Left renal pelvis (tissue), 4 donors: Measurements from ENCODE around the gene CLEC4M. TPM values are rescaled to one million over a fixed set of nuclear protein-coding genes. Genes with fewer than 3 reads are reported as not detected.
"Not testable (repeated sequence)": the region's sequence is repeated elsewhere in the genome, so short reads cannot be mapped to it uniquely, and the experiment has no call there.

Experiments
- DNase-seq, 4 donors: peaks; one replicate each; pipeline ENCODE4 v3.0.0-alpha.2; 2013; ENCODE audit warnings: low read depth in 4 of 4, low spot score in 3 of 4
- polyA plus RNA-seq, 4 donors: library from polyadenylated mRNA; unstranded; fragments of 120-200 nt; gene quantifications; one replicate each; pipeline ENCODE4 v1.2.1, GENCODE V29; 2013; ENCODE audit not compliant: insufficient read length in 4 of 4

Gene CLEC4M
- polyA plus RNA-seq, 4 donors, result 0.08 to 3.0 (median 2.1) TPM

DNA sequence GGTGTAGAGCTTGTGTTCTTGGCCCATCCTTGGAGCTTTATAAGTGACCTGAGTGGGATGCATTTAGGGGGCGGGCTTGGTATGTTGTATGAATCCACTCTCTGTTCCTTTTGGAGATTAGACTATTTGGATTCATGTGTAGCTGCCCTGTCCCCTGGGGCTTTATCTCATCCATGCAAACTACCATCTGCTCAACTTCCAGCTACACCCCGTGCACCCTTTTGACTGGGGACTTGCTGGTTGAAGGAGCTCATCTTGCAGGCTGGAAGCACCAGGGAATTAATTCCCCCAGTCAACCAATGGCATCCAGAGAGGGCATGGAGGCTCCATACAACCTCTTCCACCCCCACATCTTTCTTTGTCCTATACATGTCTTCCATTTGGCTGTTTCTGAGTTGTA, 6.1 kb downstream of the CLEC4M start:
- DNase-seq, result no peak

DNA sequence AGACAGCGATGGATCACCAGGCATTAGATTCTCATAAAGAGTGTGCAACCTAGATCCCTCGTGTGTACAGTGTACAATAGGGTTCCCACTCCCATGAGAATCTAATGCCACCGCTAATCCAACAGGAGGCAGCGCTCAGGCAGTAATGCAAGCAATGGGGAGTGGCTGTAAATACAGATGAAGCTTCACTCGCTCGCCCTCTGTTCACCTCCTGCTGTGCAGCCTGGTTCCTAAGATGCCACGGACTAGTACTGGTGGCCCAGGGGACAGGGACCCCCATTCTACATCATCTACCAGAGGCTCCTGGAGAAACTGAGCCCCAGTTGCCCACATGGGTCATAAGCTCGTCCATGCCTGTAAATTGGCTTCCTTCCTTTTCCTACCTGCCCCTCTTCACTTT, 8.0 kb downstream of the CLEC4M start:
- DNase-seq, result no peak

DNA sequence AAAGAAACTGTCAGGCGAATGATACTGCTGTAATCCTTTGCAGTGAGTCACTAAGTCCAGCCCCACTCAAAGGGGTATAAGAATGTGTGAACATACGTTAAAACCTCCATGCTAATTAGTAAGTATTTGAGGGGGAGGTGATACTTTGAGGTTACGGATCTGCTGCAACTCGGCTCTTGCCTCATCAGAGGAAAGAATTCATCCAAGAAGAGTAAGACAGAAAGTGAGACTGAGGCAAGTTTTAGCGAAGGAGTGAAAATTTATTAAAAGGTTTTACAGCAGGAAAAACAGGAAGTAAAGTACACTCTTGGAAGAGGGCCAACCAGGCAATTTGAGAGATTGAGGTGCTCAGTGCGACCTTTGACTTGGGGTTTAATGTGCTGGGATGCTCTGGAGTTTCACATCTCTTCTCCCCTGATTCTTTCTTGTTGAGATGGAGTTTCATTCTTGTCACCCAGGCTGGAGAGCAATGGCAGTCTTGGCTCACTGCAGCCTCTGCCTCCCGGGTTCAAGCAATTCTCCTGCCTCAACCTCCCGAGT, 9.8 kb downstream of the CLEC4M start:
- no peak for DNase-seq

DNA sequence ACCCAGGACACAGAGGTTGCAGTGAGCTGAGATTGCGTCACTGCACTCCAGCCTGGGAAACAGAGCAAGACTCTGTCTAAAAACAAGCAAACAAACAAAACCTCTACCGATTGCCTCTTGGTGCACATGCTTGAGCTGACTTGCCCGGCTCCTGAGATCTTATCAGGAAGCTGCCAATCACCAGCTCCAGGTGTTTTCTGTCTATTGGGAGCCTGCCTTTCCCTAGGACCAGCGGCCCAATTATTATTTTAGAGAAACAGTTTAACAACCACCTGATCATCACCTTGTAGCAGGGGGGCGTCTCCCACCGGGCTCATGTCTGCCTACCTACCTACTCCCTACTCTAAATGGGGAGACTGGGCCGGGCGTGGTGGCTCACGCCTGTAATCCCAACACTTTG, 10.8 kb downstream of the CLEC4M start:
- DNase-seq, result no peak

DNA sequence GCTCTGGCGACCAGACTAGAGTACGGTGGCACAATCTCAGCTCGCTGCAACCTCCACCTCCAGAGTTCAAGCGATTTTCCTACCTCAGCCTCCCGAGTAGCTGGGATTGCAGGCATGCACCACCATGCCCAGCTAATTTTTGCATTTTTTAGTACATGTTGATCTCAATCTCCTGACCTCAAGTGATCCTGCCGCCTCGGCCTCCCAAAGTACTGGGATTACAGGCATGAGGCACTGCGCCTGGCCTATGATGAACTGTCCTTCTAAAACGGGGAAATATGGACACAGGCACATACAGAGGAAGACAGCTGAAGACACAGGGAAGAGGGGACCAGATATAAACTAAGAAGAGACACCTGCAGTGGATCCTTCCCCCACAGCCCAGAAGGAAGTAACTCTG, 12.7 kb downstream of the CLEC4M start:
- no peak for DNase-seq

DNA sequence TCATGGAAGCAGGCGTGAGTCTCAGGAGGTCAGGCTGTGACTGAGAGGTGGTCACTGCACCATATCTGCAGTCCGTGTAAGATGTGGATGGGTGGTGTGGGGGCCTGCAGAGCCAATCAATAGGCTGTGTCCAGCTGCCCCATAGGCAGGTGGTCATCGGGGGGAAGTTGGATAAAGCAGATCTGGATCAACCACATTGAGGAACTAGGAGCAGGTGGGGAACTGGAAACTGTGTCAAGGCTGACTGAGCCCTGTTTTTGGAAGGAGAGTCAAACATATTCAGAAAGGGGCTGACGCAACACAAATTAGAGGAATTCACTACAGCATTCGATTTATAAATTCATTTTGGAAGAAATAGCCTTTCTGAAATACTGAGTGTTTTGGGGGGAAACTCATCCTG, 15.0 kb downstream of the CLEC4M start:
- DNase-seq, result no peak

DNA sequence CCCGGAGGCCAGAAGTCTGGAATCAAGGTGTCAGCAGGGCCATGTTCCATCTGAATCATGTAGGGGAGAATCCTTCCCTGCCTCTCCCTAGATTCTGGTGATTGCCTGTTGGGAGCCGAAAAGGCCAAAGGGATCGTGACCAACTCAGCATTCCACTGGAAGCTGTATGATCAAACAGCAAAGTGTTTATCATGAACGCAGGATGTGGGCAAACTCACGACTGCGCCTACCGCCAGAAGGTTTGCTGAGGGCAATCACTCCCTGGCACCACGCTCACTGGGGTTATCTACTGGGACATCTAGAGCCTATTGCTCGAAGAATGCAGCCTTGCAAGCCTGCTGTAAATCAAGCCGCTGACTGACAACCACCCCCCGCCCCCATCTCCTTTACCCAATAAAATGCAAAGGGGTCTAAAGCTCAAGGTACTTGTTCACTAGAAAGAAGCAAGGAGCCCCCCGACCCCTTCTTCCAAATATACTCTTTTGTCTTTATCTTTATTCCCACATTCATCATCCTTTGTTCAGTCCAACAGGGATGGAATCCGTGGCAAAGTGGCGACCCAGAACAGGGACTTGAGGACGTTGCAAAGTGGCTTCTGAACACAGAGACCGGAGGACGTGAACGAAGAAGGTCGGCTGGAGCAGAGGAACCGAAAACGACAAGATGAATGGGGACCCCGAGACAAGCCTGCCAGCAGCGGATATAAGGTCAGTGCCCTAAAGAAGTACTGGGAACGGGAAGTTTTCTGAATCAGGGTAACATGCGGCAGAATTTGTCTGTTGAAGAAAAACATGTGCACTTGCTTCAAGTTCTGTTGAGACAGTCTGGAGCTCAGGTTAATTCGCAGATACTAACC, 16.8 kb downstream of the CLEC4M start:
- no peak for DNase-seq

DNA sequence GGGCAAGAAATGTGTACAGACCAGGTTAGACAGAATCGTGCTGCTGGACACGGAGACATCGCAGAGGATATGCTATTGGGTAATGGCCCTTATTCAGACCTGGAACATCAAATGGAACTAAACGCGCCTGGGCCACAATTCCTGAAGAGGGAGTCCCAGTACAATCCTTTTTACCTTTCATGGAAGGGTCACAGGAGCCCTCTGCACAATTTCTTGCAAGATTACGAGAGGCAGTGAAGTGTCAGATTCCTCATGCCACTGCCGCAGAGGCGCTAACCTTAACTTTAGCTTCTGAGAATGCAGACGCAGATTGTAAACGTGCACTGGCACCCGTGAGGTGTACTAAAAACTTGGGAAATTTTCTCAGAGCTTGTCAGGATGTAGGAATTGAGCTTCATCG, 18.1 kb downstream of the CLEC4M start:
- DNase-seq, result no peak

DNA sequence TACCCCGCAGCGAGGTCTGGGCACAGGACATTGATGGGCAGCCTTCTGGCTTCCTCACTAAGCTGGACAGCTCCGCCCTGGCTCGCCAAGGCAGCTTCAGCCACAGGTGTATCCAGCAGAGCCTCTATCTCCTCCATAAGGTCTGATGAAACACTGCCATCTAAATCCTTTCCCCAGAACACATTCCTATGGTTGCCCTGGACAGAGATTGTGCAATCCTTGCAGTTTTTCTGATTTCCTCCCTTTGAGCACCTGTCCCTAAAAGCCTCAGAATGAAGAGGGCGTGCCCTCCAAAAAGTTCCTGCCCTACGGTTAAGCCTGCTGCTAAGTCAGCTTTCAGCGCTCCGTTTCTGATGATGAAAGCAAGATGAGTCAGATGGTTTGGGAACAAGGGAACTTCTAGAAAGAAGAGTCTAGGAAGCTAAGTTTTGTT, 21.0 kb downstream of the CLEC4M start:
- DNase-seq, result no peak

DNA sequence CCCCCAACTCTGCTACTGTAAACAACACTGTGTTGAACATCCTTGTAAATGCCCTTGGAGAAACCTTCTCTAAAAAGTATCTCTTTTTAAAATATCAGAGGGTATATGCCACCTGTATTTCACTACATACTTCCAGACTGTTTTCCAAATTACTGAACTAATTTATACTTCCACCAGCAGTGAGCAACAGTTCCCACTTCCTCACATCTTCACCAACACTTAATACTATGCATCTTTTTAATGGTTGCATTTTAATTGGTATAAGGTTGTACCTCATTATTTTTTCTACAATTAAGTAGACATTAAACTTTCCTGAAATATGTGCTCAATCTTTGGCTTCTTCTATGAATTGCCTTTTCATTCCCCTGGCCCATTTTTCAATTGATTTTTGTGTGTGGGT, 21.8 kb downstream of the CLEC4M start:
- no peak for DNase-seq

DNA sequence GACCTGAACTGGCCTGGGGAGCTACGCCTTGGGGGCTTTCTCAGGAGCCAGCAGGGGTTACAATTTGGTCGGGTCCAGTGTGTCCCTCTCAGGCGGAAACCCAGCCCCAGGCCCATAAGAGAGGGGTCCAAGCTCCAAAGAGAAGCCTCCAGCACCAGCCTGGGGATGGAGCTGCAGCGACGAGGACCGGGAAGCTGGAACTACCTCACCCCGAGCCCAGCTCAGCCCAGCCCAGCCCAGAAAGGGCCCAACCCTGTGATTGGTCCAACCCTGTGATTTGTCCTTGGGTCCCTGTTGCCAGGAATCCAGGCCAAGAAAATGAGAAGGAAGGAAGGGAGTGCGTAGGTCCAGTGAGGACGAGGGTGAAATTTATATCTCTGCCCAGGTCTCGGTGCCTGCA, 24.1 kb downstream of the CLEC4M start:
- DNase-seq, result no peak

DNA sequence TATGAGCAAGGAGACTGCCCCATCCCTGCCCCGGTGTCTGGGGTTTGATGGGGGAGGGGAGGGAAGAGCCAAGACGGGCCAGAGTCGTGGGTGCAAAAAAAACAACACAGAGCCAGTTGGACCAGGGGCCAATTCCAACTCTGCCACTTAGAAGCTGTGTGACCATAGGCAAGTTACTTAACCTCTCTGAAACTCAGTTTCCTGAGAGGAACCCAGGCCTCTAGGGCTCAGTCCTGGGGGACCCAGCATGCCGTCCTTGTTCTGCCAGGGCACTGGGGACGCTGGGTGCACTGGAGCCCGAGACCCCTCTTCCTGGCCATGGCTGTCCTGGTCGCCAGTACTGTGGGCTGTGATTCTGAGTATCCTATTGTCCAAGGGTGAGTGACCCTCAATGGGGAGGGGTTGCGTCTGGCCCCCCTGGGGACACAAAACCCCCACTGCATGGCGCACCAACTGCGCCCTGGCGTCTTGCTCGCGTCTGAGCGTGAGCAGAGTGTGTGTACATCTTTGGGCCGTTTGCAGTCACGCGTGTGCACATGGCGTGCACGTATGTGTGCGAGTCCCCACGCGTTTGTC, 24.6 kb downstream of the CLEC4M start:
- no peak for DNase-seq

DNA sequence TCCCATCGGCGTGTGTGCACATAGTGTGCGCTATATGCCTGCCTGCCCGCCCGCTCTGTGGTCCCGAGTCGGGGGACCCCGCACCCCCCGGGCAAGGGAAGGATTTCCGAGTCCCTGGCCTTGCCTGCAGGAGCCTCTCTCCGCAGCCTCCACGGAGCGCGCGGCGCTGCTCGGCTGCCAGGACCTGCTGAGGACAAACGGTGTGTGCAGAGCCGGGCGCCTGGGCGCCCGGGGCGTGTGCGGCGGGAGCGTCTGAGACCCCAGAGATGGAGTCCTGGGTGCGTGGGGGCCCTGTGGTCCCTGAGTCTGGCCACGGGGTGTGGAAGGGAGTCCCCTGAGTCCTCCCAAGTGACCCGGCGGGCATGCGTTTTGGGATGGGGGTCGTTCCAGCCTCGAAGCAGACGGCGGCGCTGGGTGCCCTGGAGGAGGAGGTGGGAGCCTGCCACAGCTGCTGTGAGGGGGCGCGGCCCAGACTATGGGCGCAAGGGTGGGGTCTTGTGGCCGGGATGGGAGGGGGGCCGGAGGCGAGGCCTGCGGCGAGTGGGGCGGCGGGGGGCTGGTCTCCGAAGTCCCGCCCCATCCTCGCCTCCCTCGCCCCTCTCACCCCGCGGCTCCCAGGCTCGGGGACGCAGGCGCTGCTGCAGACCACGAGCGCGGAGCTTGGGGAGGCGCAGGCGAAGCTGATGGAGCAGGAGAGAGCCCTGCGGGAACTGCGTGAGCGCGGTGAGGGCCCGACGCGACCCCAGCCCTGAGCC, 25.3 kb downstream of the CLEC4M start:
- DNase-seq, result no peak

DNA sequence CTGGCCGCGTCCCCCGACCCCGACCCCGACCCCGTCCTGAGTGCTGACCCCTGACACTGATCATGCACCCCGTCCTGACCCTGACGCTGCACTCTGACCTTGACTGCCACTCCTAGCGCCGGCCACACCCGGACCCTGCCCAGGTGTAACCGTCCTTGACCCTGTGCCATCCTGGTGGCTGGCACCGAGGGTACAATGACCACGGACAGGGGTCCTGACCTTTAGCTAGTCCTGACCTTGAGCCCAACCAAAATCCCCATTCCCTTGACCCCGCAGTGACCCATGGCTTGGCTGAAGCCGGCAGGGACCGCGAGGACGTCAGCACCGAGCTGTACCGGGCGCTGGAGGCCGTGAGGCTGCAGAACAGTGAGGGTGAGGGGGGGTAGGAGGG, 25.9 kb downstream of the CLEC4M start:
- no peak for DNase-seq

DNA sequence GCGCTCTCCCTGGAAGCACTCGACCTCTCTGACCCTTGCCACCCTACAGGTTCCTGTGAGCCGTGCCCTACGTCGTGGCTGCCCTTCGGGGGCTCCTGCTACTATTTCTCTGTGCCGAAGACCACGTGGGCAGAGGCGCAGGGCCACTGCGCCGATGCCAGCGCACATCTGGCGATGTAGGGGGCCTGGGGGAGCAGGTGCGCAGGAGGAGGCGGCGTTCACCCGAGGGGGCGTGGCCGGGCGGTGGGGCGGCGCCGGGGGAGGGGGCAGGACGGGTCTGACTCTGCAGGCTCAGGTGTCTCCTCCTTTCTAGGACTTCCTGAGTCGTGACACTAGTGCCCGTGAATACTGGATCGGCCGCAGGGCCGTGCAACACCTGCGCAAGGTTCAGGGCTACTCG, 26.4 kb downstream of the CLEC4M start:
- DNase-seq, result no peak

DNA sequence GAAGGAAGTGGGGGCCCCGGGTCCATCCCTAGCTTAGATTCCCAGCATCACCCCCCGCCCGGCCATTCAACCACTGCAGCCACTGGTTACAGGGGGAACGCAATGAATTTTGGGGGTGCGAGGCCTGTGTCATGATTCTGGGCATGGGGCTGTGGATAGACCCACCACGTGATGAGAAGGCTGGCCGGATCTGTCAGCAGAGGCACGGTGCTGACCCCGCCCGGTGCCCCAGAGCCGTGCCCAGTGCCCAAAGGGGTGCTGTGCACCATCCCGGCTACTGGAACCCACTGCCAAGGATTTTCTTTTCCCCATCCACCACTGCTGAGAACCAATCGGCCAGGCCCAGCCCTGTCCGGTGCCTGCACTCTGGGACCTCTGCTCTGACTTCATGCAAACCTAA, 27.4 kb downstream of the CLEC4M start:
- no peak for DNase-seq

DNA sequence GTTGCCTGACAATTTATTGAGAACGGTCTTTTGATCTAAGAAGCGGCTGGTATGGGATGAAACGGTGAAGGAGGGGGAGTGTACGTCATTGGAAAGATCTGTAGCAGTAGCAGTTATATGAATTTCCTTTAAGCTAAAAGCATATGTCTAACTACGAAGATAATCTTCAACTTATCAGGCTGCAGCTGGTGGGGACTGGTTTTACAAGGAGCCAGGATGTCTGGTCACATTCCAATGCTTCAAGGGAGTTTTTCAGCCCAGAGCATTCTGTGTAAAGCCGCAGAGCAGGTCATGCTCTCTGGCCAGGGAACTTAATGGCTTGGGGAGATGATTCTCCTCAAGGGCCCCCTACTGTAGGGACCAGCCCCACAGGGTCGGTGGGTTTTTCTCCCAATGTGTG, 29.2 kb downstream of the CLEC4M start:
- DNase-seq, result peak; percentile 38 to 47 (median 43)

DNA sequence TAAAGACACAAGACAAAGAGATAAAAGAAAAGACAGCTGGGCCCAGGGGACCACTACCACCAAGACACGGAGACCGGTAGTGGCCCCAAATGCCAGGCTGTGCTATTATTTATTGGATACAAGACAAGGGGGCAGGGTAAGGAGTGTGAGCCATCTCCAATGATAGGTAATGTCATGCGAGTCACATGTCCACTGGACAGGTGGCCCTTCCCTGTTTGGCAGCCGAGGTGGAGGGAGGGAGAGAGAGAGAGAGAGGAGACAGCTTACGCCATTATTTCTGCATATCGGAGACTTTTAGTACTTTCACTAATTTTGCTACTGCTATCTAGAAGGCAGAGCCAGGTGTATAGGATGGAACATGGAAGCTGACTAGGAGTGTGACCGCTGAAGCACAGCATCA, 29.7 kb downstream of the CLEC4M start:
- DNase-seq, result not testable (repeated sequence)

DNA sequence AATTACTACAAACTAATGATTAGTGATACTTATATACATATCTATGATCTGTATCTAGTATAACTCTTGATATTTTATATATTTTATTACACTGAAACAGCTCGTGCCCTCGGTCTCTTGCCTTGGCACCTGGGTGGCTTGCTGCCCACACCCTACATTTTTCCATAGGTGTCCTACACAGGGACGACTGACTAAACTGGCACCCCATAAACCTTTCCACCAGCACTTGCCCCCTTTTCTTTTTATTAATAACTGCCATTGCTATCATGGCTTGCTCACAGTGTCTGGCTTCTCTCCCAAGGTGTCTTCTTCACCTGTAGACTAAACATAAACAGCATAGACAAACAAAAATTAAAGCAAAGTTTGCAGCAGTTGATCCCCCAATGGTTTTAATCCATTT, 30.4 kb downstream of the CLEC4M start:
- no peak for DNase-seq

DNA sequence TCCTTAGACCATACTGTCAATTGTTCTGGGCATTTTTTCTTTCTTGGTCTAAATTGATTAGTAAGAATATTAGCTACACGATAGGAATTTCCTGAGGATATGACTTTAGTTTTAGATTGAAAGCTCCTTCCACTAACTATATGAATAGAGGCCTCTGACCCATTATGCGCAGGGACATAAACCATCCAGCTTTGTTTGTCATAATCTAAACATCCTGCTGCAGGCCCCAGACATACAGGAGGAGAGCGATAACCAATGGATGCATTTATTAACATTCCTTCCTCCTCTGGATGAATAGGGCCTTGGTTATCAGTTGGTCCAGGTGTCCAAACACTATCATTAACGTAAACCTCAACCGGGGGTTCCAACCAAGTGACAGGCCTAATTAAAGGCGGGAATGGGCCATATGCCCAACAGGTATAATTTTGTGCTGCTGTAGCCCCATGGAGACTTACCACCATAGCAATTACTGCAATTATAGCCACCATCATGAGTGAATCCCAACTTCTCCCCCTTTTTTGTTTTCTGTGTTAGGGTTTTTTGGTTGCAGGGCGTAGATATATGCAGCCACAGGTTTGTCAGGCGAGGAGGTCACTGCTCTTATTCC, 32.6 kb downstream of the CLEC4M start:
- no peak for DNase-seq
